ENCODE data around the gene GREM2.

GREM2 gene

DNA sequence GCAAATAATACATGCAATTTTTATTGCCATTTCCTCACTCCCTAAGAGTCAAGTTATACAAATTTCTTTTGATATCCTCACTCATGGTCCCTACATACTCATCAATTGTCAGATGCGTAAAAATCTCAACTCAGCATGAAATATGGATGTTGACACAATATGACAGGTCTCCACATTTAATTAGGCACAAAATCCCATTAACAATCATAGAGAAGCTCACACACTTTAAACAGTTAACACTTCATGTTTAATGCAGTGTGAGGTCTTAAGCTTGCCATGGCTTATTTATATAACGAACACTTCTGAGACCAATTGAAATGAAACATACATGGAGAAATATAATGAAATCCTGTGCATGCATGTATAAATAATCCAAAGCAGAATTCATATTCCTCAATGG lies 58.6 kb downstream of the GREM2 start:
- no peak for DNase-seq

DNA sequence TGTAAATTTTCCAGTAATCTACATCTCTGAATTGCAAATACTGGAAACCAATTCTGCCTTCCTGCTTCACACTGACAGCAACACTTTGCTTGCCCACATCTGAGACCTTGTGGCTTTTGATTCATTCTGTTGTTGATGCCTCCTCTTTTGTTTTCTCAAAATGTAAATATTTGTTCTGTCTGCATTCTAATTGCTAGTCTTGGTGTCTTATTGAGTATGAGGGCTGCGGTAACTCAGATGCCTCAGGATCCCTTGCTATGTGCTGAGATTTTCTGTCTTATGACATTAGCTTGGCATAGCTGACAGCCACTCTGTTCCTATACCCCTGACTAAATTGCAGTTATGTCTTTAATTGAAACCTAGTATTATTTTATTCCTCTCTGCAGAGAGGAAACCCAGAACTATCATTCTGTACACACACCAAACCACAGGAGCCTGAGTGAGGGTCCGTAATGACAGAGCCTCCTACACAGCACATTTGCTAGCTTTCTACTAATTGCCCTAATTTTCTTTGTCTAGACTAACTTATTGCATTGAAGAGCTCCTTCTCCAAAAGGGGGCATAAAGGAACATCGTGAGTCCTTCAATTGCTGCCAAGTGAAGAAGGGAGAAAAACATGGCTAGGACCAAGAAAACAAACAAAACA lies 72.1 kb downstream of the GREM2 start:
- DNase-seq = no peak

DNA sequence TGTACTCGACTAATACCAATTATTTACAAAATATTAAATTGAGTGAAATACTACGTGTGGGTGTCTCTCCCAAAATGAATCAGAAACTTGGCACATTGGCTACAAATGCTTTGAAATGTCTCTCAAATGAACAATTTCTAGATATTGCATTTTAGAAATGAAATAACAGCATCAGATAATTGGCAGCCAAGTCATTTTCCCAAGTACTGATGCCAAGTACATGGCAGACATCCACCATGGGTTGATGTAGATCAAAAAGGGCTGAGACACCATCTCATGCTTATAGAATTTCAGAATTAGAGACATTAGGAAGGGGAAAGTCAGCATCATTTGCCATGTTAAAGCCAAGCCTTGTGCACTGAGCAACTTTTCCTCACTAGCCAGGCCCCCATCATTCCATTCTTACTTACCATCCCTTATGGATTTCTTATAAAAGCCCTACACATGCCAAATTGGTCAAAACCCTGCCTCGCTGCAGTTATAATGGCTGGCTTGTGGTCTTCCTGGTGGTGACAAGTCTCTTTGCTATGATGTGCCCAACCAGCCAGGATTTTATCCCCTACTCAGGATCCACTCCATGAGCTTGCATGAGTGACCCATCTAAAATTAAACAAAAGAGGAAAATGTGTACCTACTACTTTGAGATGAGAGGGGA lies 73.1 kb downstream of the GREM2 start:
- DNase-seq = no peak

DNA sequence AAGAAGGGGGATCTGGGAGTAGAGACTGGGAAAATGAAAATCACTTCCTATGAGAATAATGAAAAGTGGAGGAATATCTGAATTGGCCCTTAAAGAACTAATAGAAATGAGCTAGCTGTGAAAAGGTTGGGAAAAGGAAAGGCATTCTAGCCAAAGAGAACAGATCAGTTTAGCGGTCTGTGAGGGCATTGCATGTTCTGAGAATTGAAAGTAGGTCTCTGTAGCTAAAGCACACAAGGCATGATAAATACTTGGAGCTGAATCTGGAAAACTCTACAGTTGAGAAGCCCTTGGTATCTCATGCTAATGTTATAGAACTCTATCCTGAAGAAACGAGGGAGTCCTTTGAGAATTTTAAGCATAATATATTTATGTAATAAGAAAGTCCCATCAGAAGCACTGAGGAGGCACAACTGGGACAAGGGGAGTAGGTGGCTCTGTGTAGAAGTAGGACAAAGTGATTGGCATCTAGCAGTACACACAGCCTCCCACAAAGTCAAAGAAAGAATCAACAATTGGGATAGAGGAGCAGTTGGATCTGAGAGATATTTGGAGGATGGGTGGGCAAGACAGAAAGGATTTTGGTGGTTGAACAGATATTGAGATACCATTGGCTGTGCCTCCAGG lies 78.7 kb downstream of the GREM2 start:
- no peak for DNase-seq

DNA sequence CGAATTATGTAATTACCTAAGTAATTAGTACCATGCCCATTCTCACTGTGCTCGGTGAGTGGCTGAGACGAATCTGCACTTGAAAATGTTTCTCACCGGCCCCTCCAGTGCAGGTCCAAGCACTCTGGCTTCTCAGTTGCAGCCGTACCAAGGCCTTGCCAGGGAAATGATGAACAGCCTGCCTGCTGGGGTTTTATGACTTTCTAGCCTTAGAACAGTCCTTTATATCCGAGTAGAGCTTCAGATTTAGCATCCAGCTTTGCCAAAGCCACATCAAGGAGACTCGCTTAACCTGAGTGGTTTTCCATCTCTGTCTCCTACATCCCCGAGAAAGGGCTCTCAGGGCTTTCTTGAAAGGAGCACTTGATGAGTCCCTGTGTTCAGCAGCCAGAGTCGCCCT lies 83.4 kb downstream of the GREM2 start:
- DNase-seq = no peak

DNA sequence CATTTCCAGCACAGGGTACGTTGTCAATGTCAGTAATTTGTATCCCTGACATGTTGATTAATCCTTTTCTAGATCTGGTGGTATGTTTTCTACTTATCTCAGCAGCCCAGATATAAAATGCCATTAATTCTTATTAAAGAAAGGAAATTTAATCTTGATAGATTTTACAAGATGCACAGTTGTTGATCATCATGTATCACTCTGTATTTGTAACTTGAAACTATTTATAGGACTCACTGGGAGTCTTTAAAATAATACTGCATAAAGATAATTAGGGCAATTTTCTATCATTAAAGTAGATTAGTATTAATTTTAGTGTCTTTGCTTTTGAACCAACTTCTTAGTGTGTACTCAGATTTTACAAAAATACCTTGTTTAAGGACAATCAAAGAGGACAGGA lies 84.9 kb downstream of the GREM2 start:
- DNase-seq = no peak

DNA sequence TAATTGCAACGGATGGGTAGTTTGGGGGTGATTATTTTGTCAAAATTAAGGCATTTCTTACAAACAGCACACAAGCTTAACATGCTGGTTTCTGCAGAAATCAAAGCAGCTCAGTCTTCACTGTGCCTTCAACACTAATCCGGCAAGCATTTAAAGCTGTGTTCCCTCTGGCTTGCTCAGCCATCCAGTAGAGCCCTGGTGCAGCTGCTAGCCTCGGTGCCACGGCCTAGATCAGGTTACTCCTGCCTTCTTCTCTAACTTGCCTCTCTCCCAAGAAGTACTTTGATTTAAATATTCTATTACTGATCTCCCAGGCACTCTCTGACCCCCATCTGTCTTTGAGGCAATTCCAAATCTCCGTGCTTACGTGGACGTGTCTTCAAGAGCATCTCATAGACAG lies 85.6 kb downstream of the GREM2 start:
- DNase-seq = no peak

DNA sequence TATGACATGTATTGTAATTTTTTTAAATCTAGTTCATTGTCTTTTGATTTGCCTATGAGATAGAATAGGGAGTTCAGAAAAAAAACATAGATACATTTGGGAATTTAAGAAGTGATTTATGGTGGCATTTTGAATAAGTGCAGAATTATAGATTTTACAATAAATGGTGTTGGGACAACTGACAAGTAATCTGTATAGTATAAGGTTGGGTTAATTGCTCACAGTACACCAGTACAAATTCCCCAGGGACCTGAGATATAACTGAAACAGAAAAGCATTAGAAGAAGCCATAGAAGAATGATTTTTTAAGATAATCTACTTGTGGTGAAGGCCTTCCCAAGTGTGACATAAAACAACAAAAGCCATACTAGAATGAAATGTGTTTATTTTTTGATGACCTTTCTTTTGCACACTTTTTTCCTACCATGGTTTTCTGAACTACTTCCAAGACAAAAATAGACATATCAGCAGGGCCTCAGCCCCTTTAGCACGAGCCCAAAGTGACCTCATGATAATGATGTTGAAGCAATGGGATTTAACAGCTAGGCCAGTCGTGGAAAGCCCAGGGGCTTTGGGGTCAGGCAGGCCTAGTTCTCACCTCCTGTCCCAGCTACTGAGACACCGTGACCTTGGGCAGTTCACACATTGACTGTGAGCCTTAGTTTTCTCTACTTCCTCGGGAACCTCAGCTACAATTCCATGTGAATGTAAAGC lies 87.4 kb downstream of the GREM2 start:
- no peak for DNase-seq

DNA sequence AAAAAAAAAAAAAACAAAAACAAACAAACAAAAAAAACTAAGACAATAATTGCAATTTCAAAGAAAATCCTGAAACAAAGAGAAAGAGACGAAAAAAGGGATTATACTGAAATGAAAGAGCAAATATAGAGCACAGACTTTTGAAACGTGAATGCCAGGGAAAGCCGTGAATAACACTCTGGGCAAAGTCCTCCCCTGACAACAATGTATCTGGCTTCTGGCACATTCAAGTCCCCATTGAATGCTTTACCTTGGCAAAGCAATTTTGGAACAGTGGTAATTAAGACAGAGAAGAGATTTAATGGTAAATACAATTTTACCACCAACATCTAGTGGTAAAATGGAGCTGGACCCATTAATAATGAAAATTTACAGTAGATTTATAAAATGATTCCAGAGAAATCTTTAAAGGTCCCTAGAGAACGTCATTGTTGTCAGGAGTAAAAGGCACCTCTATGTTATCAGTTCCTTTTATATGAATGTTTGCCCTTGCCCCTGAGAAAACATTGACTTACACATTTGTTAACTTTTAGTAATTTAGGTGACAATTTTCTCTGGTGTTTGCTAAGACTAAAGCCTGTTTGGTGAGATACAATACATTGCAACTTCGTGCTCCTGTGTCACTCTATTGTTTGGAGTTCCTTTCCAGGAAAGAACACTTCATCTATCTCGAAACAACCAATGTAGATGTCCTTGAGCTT lies 89.7 kb downstream of the GREM2 start:
- DNase-seq = no peak

DNA sequence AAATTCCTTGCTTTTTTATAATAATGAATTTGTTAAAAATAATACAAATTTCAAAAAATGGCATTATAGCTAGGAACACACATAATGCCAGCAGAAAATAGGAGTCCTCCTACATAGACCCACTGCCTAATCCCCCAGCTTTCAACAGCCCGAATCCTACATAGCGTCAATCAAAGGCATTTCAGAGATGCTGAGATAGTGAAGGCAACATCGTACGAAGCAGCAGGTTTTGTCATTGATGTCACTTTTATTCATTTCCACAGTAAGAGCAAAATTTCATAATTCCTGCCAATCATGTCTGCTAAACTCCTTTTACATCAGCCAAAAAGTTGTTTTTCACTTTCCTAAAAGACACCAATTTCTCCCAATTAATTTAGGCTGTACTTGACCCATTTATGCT lies 94.1 kb downstream of the GREM2 start:
- no peak for DNase-seq

DNA sequence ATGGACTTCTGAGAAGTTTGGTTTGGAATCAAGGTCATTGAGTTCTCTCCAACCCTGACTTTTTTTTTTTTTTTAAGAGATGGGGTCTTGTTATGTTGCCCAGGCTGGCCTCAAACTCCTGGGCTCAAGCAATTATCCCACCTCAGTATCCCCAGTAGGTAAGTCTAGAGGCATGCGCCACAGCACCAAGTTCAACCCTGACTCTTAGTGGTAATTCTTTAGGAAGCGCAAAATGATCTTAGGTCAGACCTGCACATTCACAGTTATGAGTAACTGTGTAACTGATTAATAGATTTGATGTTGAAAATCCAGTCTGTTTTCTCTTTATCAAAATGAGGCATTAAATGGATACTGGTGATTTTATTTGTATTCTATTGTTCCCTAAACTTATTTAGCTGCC lies 95.9 kb downstream of the GREM2 start:
- DNase-seq = no peak

DNA sequence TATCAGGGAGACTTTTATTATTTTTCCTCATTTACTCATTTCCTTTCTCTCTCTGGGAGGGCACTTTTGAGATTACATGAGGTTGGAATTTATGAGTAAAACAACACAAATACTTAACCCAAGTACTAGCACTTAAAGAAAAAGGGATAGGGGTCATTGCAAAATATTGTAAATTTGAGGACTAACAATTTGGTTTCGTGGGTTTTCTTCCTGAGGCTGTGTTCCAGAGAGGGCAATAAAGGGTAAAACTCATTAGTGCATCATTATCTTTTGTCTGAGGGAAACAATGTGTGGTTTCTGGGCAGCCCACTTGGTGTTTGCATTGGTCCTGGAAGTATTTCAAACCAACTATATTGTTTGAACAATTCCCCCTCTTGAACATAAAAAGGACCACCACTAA lies 96.5 kb downstream of the GREM2 start:
- DNase-seq = no peak

DNA sequence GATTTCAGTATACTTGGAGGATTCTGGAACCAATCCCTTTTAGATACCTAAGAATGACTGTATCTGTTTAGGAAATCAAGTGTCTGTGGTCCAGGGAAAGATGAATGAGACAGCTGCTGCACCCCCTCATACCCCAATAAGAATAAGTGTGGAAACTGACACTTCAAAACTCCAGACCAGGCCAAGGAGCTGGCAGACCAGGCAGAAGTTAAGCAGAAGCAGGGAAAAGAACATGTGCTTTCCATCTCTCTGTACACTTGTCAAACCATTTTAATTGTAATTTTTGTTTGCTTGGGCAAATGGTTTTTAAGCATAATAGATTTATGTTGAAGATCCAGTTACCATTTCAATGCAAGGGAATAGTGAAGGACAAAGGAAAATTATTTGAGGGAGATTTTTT lies 100.2 kb downstream of the GREM2 start:
- no peak for DNase-seq

DNA sequence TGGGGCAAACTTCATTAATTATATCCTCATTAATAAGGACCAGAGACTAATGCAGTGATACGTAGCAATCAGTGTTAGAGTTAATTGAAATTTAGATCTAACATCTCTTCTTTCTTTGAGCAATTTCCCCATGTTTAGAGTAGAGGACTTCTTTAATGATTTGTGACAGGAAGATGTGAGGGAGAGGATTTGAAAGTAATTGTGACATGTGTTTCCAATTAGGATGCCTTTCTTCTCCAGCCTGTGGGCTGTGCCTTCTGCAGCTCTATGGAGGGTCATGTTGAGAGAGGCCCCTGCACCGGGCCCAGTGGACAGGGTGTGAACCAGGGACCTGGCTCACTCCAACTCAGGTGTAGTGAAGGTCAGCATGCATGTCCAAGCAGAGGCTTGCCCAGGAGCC lies 103.0 kb downstream of the GREM2 start:
- DNase-seq = no peak

DNA sequence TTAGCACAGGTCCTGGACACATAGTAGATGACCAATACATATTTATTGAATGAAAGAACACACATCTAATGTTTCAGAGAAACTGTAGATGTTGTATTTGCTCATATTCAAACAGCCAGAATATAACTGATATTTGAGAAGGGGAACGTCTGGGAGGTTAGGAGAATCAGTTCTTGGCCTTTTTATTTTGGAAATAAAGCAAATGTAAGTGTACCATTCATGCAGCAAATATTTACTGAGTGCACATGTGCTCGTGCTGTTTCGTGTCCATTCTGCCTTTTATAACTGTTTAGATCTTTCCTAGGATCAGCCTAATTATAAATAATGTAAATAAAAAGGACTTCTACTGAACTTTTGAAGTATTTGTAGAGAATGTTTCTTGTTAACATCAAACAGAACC lies 103.8 kb downstream of the GREM2 start:
- no peak for DNase-seq

DNA sequence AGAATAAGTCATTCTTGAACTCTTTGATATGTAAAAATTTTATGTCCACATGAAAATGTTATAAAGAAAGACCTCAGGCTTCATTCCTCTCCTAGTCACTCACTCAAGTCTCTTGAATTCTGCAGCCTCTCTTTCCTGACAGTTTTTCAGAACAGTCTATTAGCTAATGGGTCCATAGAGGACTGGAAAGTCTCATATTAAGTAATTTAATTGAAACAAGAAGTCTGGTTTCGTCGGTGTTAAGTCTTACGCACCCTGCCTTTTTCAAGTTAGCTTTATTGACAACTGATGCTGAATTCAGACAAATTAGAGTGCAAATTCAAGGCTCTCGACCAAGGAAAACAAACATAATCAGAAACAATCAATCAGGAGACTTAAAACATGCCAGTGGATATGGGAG lies 105.8 kb downstream of the GREM2 start:
- DNase-seq = no peak

DNA sequence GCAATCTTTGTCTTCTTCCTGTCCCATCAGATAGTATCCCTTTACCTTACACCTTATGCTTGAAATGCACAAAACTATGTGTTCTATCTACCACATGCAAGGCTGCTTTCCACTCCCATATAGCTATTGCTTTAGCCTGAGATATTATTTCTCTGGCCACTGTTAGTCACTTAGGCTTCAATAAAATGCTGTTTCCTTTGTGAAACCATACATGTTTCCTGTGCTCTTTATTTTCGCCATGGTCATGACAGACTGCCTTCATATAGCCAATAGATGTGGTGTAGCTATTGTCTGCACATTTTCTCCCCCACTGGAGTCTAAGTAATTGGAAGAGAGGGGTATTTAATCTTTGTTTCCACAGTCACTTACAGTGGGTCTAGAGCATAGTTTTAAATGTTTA lies 108.4 kb downstream of the GREM2 start:
- DNase-seq = no peak

DNA sequence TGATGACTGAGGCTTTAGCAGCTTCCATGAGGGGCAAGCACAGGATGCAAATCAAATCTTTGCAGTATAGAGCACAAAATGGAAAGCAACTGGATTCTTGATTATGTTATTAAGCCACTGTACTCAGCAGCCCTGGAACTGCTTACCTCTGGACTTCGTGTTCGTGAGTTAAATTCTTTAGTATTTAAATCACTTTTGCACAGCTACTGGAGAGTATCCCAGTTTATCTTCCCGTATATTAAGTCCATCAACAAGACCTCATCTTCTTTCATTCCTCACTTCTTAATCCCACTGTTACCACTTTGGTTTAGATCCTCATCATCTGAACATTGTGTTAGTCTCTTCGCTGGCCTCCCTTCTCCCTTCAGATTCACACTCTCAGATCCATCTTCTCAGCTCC lies 108.9 kb downstream of the GREM2 start:
- DNase-seq = no peak

DNA sequence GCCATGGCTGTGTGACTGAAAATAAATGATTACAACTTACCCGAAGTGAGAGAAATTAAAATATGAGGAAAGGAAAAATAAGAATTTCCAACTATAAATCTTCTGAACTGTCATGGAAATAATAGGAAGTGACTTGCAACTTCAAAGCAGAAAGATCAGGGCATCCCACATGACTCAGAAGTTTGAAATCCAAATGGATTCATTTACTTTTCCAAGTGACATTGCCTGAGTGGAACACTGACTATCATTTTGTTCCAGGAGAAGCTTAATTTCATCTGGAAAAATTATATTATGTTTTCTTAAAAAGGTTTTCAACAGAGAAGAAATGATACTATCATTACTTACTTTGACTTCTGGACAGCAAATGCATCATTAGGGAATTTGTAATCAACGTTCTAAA lies 110.8 kb downstream of the GREM2 start:
- no peak for DNase-seq

DNA sequence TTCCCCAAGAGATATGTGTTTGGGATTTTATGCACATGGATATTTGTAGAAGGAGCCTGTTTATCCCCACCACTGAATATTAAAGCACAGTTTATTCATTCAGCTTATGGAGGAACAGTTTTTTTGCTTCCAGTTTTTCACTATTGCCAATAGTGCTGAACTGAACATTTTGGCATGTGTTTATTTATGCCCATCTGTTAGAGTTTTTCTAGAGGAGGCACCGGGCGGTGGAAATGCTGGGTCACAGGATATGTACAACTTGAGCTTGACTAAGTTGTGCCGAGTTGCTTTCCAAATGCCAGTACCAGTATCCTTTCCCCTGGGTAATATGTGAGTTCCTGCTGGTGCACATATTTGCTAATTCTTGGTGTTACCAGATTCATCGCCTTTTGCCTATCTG lies 111.3 kb downstream of the GREM2 start:
- no peak for DNase-seq

DNA sequence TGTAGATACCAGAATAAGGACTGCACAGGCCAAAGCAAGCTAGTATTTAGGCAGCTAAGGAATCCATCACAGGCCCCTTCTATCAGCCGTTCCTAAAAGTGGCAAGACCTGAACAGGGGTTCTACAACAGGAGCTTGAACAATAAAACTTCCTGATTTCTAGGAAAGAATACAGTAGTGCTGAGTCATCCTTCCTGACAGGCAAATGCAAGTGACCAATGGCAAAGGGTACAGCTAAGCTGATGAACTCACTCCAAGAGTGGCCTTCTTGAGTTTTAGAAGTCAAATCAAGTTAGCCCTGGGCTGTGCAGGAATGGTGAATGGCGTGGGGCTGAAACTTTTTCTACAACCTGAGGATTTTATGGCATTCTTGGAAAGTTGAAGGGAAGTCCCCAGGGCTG lies 112.9 kb downstream of the GREM2 start:
- DNase-seq = no peak

DNA sequence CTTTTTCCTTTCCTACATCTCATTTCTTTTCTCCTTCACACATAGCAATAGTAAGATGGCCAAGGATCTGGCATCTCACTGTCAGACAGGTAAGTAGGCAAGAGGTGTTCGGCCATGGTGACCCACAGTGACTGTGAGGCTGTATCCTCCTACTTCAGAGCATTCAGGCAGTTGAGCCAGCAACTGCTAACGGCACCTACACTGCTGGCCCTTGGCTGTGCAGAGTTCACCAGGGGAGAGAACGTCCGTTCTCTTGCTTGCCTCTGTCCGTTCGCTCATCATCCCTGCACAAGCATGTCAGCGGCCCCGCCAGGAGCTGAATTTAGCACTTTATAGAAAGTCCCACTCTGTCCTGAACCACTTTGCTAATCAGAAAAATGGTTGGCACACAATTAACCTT lies 113.6 kb downstream of the GREM2 start:
- no peak for DNase-seq

DNA sequence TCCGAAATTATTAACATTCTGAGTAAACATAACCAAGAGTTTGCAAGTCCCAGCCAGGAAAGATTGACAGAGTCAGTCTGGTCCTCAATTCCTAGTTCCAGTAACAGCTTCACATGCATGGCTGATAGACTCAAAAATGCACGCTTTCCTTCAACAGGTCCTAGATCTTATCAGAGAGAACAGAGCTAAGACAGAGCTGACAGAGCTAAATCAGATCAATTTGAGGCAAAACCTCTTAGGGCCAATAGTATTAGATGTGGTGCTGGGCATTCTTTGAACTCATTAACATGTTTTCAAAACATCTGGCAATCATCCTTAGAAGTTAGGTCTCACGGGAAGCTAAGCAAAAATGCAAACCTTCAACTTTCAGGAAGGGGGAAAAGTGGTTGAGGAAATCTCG lies 114.0 kb downstream of the GREM2 start:
- no peak for DNase-seq

DNA sequence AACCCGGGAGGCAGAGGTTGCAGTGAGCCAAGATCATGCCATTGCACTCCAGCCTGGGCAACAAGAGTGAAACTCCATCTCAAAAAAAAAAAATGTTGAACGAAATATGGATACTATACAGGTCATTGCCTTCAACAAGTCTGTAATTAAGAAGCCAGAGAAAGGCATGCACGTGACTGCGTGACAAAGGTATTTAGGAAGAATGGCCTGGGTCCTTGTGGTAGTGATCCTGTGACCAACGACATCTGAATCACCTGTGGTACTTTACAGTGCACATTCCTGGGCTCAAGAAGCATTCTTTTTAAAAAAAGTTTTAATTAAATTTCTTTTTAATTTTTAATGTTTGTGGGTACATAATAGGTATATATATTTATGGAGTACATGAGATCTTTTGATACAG lies 115.0 kb downstream of the GREM2 start:
- no peak for DNase-seq

All from SIG-M5 (cell line).